ENCODE data around the gene MYBPH.

DNA sequence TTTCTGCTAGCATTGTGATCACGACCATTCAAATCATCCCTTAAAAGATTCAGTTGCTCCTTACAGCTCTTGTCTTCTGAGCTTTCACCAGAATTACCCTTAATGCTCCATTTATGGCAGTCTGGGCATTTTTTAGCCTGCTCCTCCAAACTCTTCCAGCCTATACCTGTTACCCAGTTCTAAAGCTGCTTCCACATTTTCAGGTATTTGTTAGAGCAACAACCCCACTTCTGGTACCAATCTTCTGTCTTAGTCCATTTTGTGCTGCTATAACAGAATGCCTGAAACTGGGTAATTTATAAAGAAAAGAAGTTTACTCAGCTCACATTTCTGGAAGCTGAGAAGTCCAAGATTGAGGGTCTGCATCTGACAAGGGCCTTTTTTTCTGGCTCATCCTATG, 17.2 kb downstream of the MYBPH start:
- TF ChIP-seq ZNF230 (CRISPR knock-in tag; IDR thresholded peaks at IDR 0.05), result no peak
- TF ChIP-seq POLR2AphosphoS5 (IDR thresholded peaks at IDR 0.05; ENCODE audit: low read depth, low read length), result no peak
- TF ChIP-seq, protein P1, sequence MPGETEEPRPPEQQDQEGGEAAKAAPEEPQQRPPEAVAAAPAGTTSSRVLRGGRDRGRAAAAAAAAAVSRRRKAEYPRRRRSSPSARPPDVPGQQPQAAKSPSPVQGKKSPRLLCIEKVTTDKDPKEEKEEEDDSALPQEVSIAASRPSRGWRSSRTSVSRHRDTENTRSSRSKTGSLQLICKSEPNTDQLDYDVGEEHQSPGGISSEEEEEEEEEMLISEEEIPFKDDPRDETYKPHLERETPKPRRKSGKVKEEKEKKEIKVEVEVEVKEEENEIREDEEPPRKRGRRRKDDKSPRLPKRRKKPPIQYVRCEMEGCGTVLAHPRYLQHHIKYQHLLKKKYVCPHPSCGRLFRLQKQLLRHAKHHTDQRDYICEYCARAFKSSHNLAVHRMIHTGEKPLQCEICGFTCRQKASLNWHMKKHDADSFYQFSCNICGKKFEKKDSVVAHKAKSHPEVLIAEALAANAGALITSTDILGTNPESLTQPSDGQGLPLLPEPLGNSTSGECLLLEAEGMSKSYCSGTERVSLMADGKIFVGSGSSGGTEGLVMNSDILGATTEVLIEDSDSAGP (CRISPR knock-in tag; IDR thresholded peaks at IDR 0.05; ENCODE audit: borderline replicate concordance), result no peak
- TF ChIP-seq, protein P2, sequence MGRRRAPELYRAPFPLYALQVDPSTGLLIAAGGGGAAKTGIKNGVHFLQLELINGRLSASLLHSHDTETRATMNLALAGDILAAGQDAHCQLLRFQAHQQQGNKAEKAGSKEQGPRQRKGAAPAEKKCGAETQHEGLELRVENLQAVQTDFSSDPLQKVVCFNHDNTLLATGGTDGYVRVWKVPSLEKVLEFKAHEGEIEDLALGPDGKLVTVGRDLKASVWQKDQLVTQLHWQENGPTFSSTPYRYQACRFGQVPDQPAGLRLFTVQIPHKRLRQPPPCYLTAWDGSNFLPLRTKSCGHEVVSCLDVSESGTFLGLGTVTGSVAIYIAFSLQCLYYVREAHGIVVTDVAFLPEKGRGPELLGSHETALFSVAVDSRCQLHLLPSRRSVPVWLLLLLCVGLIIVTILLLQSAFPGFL (CRISPR knock-in tag; IDR thresholded peaks at IDR 0.05), result no peak
- no peak for TF ChIP-seq RAD21 (CRISPR knock-in tag; IDR thresholded peaks at IDR 0.05)

All from HepG2 (cell line).